GM18505 (cell line): ENCODE data around the gene PPARD.

Experiments used
- ATAC-seq: cut with Tn5 transposase; IDR thresholded peaks from one replicate; pipeline ENCODE4 v1.9.1; 2021; ENCODE audit not compliant: unreplicated experiment
- POLR2A ChIP-seq: IDR thresholded peaks from 4 replicates; pipeline ENCODE4 v1.6.1; 2011; ENCODE audit warnings: borderline replicate concordance; ENCODE audit not compliant: insufficient read depth, insufficient read length; ENCODE audit errors: extremely low read depth

The PPARD gene

GRCh38 chr6:35468980-35469750, 126.8 kb downstream of the PPARD start:
- ATAC-seq: no peak
- no peak for TF ChIP-seq POLR2A

- ATAC-seq: no peak
- peak; percentile 18 for TF ChIP-seq POLR2A
Observed at GRCh38 chr6:35469751-35470662, 127.6 kb downstream of the PPARD start.

GRCh38 chr6:35470663-35471120, 128.3 kb downstream of the PPARD start:
- no peak for TF ChIP-seq POLR2A
- ATAC-seq: no peak

- TF ChIP-seq POLR2A: no peak
- ATAC-seq: no peak
Observed at GRCh38 chr6:35471836-35472345, 129.5 kb downstream of the PPARD start.

- peak; percentile 33 for TF ChIP-seq POLR2A
- no peak for ATAC-seq
Observed at GRCh38 chr6:35473075-35473849, 130.9 kb downstream of the PPARD start.

- no peak for ATAC-seq
- TF ChIP-seq POLR2A: no peak
Observed at GRCh38 chr6:35473850-35474130, 131.4 kb downstream of the PPARD start.

- TF ChIP-seq POLR2A: no peak
- ATAC-seq: no peak
Observed at GRCh38 chr6:35474131-35474941, 132.0 kb downstream of the PPARD start.

- no peak for TF ChIP-seq POLR2A
- no peak for ATAC-seq
Observed at GRCh38 chr6:35474942-35475570, 132.7 kb downstream of the PPARD start.

GRCh38 chr6:35475573-35475972, 133.2 kb downstream of the PPARD start:
- no peak for TF ChIP-seq POLR2A
- ATAC-seq: no peak

- no peak for ATAC-seq
- TF ChIP-seq POLR2A: no peak
Observed at GRCh38 chr6:35476004-35476403, 133.6 kb downstream of the PPARD start.

GRCh38 chr6:35477028-35477427, 134.7 kb downstream of the PPARD start:
- no peak for TF ChIP-seq POLR2A
- ATAC-seq: no peak
